Dendritic cell treated with granulocyte-macrophage colony-stimulating factor and Interleukin-4, amounts not matched to agents 40 ng/mL and 50 ng/mL, for 4 days (primary cell): Measurements from ENCODE around the gene SCN3B.
"Not testable (repeated sequence)": the region's sequence is repeated elsewhere in the genome, so short reads cannot be mapped to it uniquely, and the experiment has no call there.

Experiments
- H3K27ac Mint-ChIP-seq: one replicate; pipeline ENCODE4 v1.8.0; 2022; ENCODE audit warnings: mild to moderate bottlenecking, mixed read lengths
- H3K27me3 Mint-ChIP-seq: one replicate; pipeline ENCODE4 v1.8.0; 2022; ENCODE audit warnings: mild to moderate bottlenecking, mixed read lengths
- H3K36me3 Mint-ChIP-seq: one replicate; pipeline ENCODE4 v1.8.0; 2022; ENCODE audit warnings: low read depth, mixed read lengths
- H3K4me1 Mint-ChIP-seq: one replicate; pipeline ENCODE4 v1.8.0; 2022; ENCODE audit warnings: low read depth, mixed read lengths
- H3K4me3 Mint-ChIP-seq: one replicate; pipeline ENCODE4 v1.8.0; 2022; ENCODE audit warnings: mild to moderate bottlenecking, moderate library complexity, mixed read lengths
- H3K9me3 Mint-ChIP-seq: one replicate; pipeline ENCODE4 v1.8.0; 2022; ENCODE audit warnings: mixed read lengths
- intact Hi-C: fragments of 100-400 bp; cut with micrococcal nuclease; formaldehyde crosslinking; loops from one replicate; pipeline ENCODE4 v1.15.0; 2022

SCN3B gene

GRCh38 chr11:123678246-123678645, 23.8 kb upstream of the SCN3B start:
- H3K36me3 Mint-ChIP-seq = no peaks in the 10 kb centered on the region
- H3K4me3 Mint-ChIP-seq = no peak overlapping the region
- H3K4me1 Mint-ChIP-seq = no peaks in the 10 kb centered on the region
- intact Hi-C loops = no loop called here
- no peaks in the 10 kb centered on the region for H3K9me3 Mint-ChIP-seq
- no peak overlapping the region for H3K27ac Mint-ChIP-seq
- H3K27me3 Mint-ChIP-seq = peaks cover 3% of the 10 kb centered on the region

- no peaks in the 10 kb centered on the region for H3K36me3 Mint-ChIP-seq
- no peak overlapping the region for H3K27ac Mint-ChIP-seq
- no peaks in the 10 kb centered on the region for H3K9me3 Mint-ChIP-seq
- no peak overlapping the region for H3K4me3 Mint-ChIP-seq
- peaks cover 3% of the 10 kb centered on the region for H3K27me3 Mint-ChIP-seq
- no peaks in the 10 kb centered on the region for H3K4me1 Mint-ChIP-seq
- intact Hi-C loops = no loop called here
Observed at GRCh38 chr11:123677510-123677909, 23.1 kb upstream of the SCN3B start.

- no peaks in the 10 kb centered on the region for H3K36me3 Mint-ChIP-seq
- no peaks in the 10 kb centered on the region for H3K9me3 Mint-ChIP-seq
- H3K27ac Mint-ChIP-seq = no peak overlapping the region
- no peaks in the 10 kb centered on the region for H3K27me3 Mint-ChIP-seq
- H3K4me1 Mint-ChIP-seq = no peaks in the 10 kb centered on the region
- intact Hi-C loops = no loop called here
- no peak overlapping the region for H3K4me3 Mint-ChIP-seq
Observed at GRCh38 chr11:123674297-123674696, 19.9 kb upstream of the SCN3B start.

GRCh38 chr11:123672568-123672967, 18.1 kb upstream of the SCN3B start:
- Mint-ChIP-seq H3K27ac (no peak overlapping the region), H3K9me3 (no peaks in the 10 kb centered on the region), H3K36me3 (no peaks in the 10 kb centered on the region), H3K4me1 (no peaks in the 10 kb centered on the region), H3K27me3 (no peaks in the 10 kb centered on the region), H3K4me3 (no peak overlapping the region)
- intact Hi-C loops = no loop called here

- Mint-ChIP-seq H3K27ac (no peak overlapping the region), H3K4me3 (no peak overlapping the region), H3K27me3 (no peaks in the 10 kb centered on the region), H3K9me3 (no peaks in the 10 kb centered on the region), H3K36me3 (no peaks in the 10 kb centered on the region), H3K4me1 (no peaks in the 10 kb centered on the region)
- intact Hi-C loops = no loop called here
Observed at GRCh38 chr11:123671534-123671933, 17.1 kb upstream of the SCN3B start.

GRCh38 chr11:123670081-123670480, 15.7 kb upstream of the SCN3B start:
- no peaks in the 10 kb centered on the region for H3K27me3 Mint-ChIP-seq
- intact Hi-C loops = no loop called here
- H3K27ac Mint-ChIP-seq = no peak overlapping the region
- no peaks in the 10 kb centered on the region for H3K4me1 Mint-ChIP-seq
- no peaks in the 10 kb centered on the region for H3K9me3 Mint-ChIP-seq
- H3K36me3 Mint-ChIP-seq = no peaks in the 10 kb centered on the region
- no peak overlapping the region for H3K4me3 Mint-ChIP-seq

- Mint-ChIP-seq H3K9me3 (no peaks in the 10 kb centered on the region), H3K27ac (no peak overlapping the region), H3K36me3 (no peaks in the 10 kb centered on the region), H3K4me1 (no peaks in the 10 kb centered on the region), H3K4me3 (no peak overlapping the region), H3K27me3 (no peaks in the 10 kb centered on the region)
- intact Hi-C loops = no loop called here
Observed at GRCh38 chr11:123665306-123665705, 10.9 kb upstream of the SCN3B start.

- H3K9me3 Mint-ChIP-seq, H3K27ac Mint-ChIP-seq, H3K36me3 Mint-ChIP-seq, H3K4me3 Mint-ChIP-seq, intact Hi-C loops, H3K4me1 Mint-ChIP-seq: not testable (repeated sequence)
- peaks cover 16% of the 10 kb centered on the region for H3K27me3 Mint-ChIP-seq
Observed at GRCh38 chr11:123659965-123660364, 5.5 kb upstream of the SCN3B start.

- intact Hi-C loops = no loop called here
- H3K9me3 Mint-ChIP-seq = no peaks in the 10 kb centered on the region
- H3K36me3 Mint-ChIP-seq = no peaks in the 10 kb centered on the region
- peaks cover 5% of the 10 kb centered on the region for H3K4me1 Mint-ChIP-seq
- peaks cover 23% of the 10 kb centered on the region for H3K27me3 Mint-ChIP-seq
- no peak overlapping the region for H3K27ac Mint-ChIP-seq
- no peak overlapping the region for H3K4me3 Mint-ChIP-seq
Observed at GRCh38 chr11:123659311-123659710, 4.9 kb upstream of the SCN3B start.

GRCh38 chr11:123653827-123654565, 428 bp downstream of the SCN3B start:
- intact Hi-C loops = no loop called here
- H3K9me3 Mint-ChIP-seq = no peaks in the 10 kb centered on the region
- H3K36me3 Mint-ChIP-seq = no peaks in the 10 kb centered on the region
- no peak overlapping the region for H3K27ac Mint-ChIP-seq
- peaks cover 55% of the 10 kb centered on the region for H3K27me3 Mint-ChIP-seq
- peaks cover 13% of the 10 kb centered on the region for H3K4me1 Mint-ChIP-seq
- H3K4me3 Mint-ChIP-seq = peak overlapping the region; percentile 70

GRCh38 chr11:123653483-123653826, 969 bp downstream of the SCN3B start:
- Mint-ChIP-seq H3K4me3 (no peak overlapping the region), H3K36me3 (no peaks in the 10 kb centered on the region), H3K4me1 (peaks cover 13% of the 10 kb centered on the region), H3K9me3 (no peaks in the 10 kb centered on the region), H3K27ac (no peak overlapping the region), H3K27me3 (peaks cover 55% of the 10 kb centered on the region)
- intact Hi-C loops = no loop called here

GRCh38 chr11:123652599-123652998, 1.8 kb downstream of the SCN3B start:
- H3K27ac Mint-ChIP-seq = no peak overlapping the region
- H3K36me3 Mint-ChIP-seq = no peaks in the 10 kb centered on the region
- peaks cover 13% of the 10 kb centered on the region for H3K4me1 Mint-ChIP-seq
- intact Hi-C loops = no loop called here
- no peak overlapping the region for H3K4me3 Mint-ChIP-seq
- H3K9me3 Mint-ChIP-seq = no peaks in the 10 kb centered on the region
- peaks cover 55% of the 10 kb centered on the region for H3K27me3 Mint-ChIP-seq

- Mint-ChIP-seq H3K4me1 (peaks cover 13% of the 10 kb centered on the region), H3K36me3 (no peaks in the 10 kb centered on the region), H3K4me3 (no peak overlapping the region), H3K27ac (no peak overlapping the region), H3K27me3 (peaks cover 51% of the 10 kb centered on the region), H3K9me3 (no peaks in the 10 kb centered on the region)
- intact Hi-C loops = no loop called here
Observed at GRCh38 chr11:123650901-123651300, 3.5 kb downstream of the SCN3B start.

GRCh38 chr11:123645286-123645975, 9.0 kb downstream of the SCN3B start:
- intact Hi-C loops = no loop called here
- H3K27ac Mint-ChIP-seq = no peak overlapping the region
- no peaks in the 10 kb centered on the region for H3K9me3 Mint-ChIP-seq
- H3K4me1 Mint-ChIP-seq = peaks cover 5% of the 10 kb centered on the region
- H3K4me3 Mint-ChIP-seq = no peak overlapping the region
- no peaks in the 10 kb centered on the region for H3K36me3 Mint-ChIP-seq
- H3K27me3 Mint-ChIP-seq = peaks cover 14% of the 10 kb centered on the region

GRCh38 chr11:123642435-123642834, 12.0 kb downstream of the SCN3B start:
- H3K27ac Mint-ChIP-seq = no peak overlapping the region
- peaks cover 12% of the 10 kb centered on the region for H3K27me3 Mint-ChIP-seq
- intact Hi-C loops = no loop called here

More at GRCh38 chr11:123642435-123642834, 12.0 kb downstream of the SCN3B start:
- Mint-ChIP-seq H3K4me1 (peaks cover 5% of the 10 kb centered on the region), H3K36me3 (no peaks in the 10 kb centered on the region), H3K4me3 (no peak overlapping the region), H3K9me3 (no peaks in the 10 kb centered on the region)
